Activated effector memory CD4-positive, alpha-beta T cell treated with Interleukin-2 at 50 U/mL for 16 hours (primary cell): ENCODE data around the gene INAFM2.

Source experiments
- DNase-seq: peaks from one replicate; pipeline ENCODE4 v3.0.0-alpha.2; 2020

Gene INAFM2

GRCh38 chr15:40289140-40289775, 34.2 kb upstream of the INAFM2 start:
- DNase-seq, result no peak

- DNase-seq, result no peak
Observed at GRCh38 chr15:40290545-40290917, 33.0 kb upstream of the INAFM2 start.

GRCh38 chr15:40290918-40291574, 32.4 kb upstream of the INAFM2 start:
- no peak for DNase-seq

- DNase-seq, result no peak
Observed at GRCh38 chr15:40292246-40292645, 31.2 kb upstream of the INAFM2 start.

GRCh38 chr15:40293006-40293405, 30.5 kb upstream of the INAFM2 start:
- DNase-seq, result no peak

GRCh38 chr15:40293905-40294895, 29.3 kb upstream of the INAFM2 start:
- DNase-seq, result no peak

- DNase-seq, result no peak
Observed at GRCh38 chr15:40295297-40295696, 28.2 kb upstream of the INAFM2 start.

- no peak for DNase-seq
Observed at GRCh38 chr15:40295877-40296560, 27.5 kb upstream of the INAFM2 start.

- DNase-seq, result no peak
Observed at GRCh38 chr15:40296561-40297230, 26.8 kb upstream of the INAFM2 start.

GRCh38 chr15:40297356-40297755, 26.1 kb upstream of the INAFM2 start:
- DNase-seq, result no peak

GRCh38 chr15:40298216-40298935, 25.1 kb upstream of the INAFM2 start:
- no peak for DNase-seq

GRCh38 chr15:40300367-40300766, 23.1 kb upstream of the INAFM2 start:
- DNase-seq, result no peak

GRCh38 chr15:40300771-40301170, 22.7 kb upstream of the INAFM2 start:
- DNase-seq, result no peak

GRCh38 chr15:40301467-40302179, 21.9 kb upstream of the INAFM2 start:
- no peak for DNase-seq

GRCh38 chr15:40302288-40302886, 21.1 kb upstream of the INAFM2 start:
- no peak for DNase-seq

- no peak for DNase-seq
Observed at GRCh38 chr15:40302981-40303380, 20.5 kb upstream of the INAFM2 start.

GRCh38 chr15:40303576-40303975, 19.9 kb upstream of the INAFM2 start:
- no peak for DNase-seq

GRCh38 chr15:40305281-40305680, 18.2 kb upstream of the INAFM2 start:
- no peak for DNase-seq

GRCh38 chr15:40306371-40306770, 17.1 kb upstream of the INAFM2 start:
- DNase-seq, result no peak

GRCh38 chr15:40306908-40307307, 16.6 kb upstream of the INAFM2 start:
- DNase-seq, result no peak
